Panc1 (cell line): ENCODE data around the gene SLC40A1. TPM values are rescaled to one million over a fixed set of nuclear protein-coding genes. Genes with fewer than 3 reads are reported as not detected.

Experiments used
- ATAC-seq: fragments of 200-7000 bp; cut with Tn5 transposase; 2 replicates; pipeline ENCODE4 v1.9.1; 2020; ENCODE audit warnings: mild to moderate bottlenecking, moderate library complexity
- BruUV-seq: library from RNA; stranded (reverse); fragments of 400-500 nt; replicated peaks from 2 replicates; lab custom pipeline; 2021; lab: Mats Ljungman, UMichigan
- CTCF ChIA-PET: fragments of 300-600 bp; sonication (Branson Sonifier 250); formaldehyde crosslinking; loops from one replicate; lab custom pipeline; 2022; ENCODE audit warnings: antibody characterized with exemption; lab: Charles Lee
- POLR2A ChIA-PET: fragments of 300-600 bp; sonication (Branson Sonifier 250); formaldehyde crosslinking; loops from one replicate; lab custom pipeline; 2022; ENCODE audit warnings: antibody characterized with exemption; lab: Charles Lee
- DNase-seq: peaks from one replicate; pipeline ENCODE4 v3.0.0-alpha.2; 2010; ENCODE audit warnings: low read depth, low spot score
- H3K27ac ChIP-seq: 2 replicates; pipeline ENCODE4 v1.5.1; 2011; ENCODE audit warnings: mild to moderate bottlenecking, low read length, inconsistent platforms
- H3K27me3 ChIP-seq: fragments of 200-500 bp; sonication (Bioruptor generic); 2 replicates; pipeline ENCODE4 v1.6.0; 2014; ENCODE audit warnings: low read length, inconsistent platforms; ENCODE audit not compliant: control insufficient read depth, insufficient read depth
- H3K36me3 ChIP-seq: fragments of 200-500 bp; sonication (Bioruptor generic); 2 replicates; pipeline ENCODE4 v1.5.1; 2014; ENCODE audit warnings: inconsistent platforms, mild to moderate bottlenecking, low read length, moderate library complexity; ENCODE audit not compliant: control insufficient read depth, insufficient read depth
- H3K4me1 ChIP-seq: 2 replicates; pipeline ENCODE4 v1.5.1; 2011; ENCODE audit warnings: inconsistent platforms, mild to moderate bottlenecking, low read length, moderate library complexity; ENCODE audit not compliant: control insufficient read depth, insufficient read depth
- H3K4me3 ChIP-seq, 2 experiments: 2 replicates each; pipeline ENCODE4 v1.5.1; 2011 to 2012; ENCODE audit warnings: low read depth in 2 of 2, low read length in 2 of 2, mild to moderate bottlenecking in 2 of 2, inconsistent platforms in 1 of 2, moderate library complexity in 1 of 2
- H3K9me3 ChIP-seq: fragments of 200-500 bp; sonication (Bioruptor generic); 2 replicates; pipeline ENCODE4 v1.5.1; 2014; ENCODE audit warnings: low read depth, mild to moderate bottlenecking, inconsistent platforms, low read length, moderate library complexity; ENCODE audit not compliant: control insufficient read depth, insufficient read depth
- CTCF ChIP-seq: fragments of 450-650 bp; IDR thresholded peaks from 2 replicates; pipeline ENCODE4 v1.5.1; 2017; ENCODE audit warnings: mild to moderate bottlenecking
- POLR2AphosphoS5 ChIP-seq: IDR thresholded peaks from 2 replicates; pipeline ENCODE4 v1.6.1; 2012; ENCODE audit warnings: mild to moderate bottlenecking, low read depth, low read length, moderate library complexity
- SIN3A ChIP-seq: IDR thresholded peaks from 2 replicates; pipeline ENCODE4 v1.6.1; 2012; ENCODE audit warnings: low read depth, mild to moderate bottlenecking, low read length, moderate library complexity, borderline replicate concordance; ENCODE audit not compliant: insufficient read depth
- TCF7L2 ChIP-seq: IDR thresholded peaks from 2 replicates; pipeline ENCODE4 v1.6.1; 2011; ENCODE audit warnings: mild to moderate bottlenecking, low read depth, low read length, inconsistent platforms
- in situ Hi-C: cut with HindIII; loops from 2 replicates; pipeline ENCODE4 v1.10.0; 2016; ENCODE audit warnings: low sequenced_read_pairs, low pct_unique_long_range_greater_than_20kb
- intact Hi-C: fragments of 100-400 bp; cut with micrococcal nuclease; formaldehyde crosslinking; loops from one replicate; pipeline ENCODE4 v1.10.0; 2022; ENCODE audit not compliant: unreplicated experiment
- total RNA-seq: library from RNA; stranded (reverse); gene quantifications from one replicate; pipeline ENCODE4 v1.2.1, GENCODE V29; 2021; ENCODE audit not compliant: unreplicated experiment
- TF ChIP-seq, protein P1 (sequence below), 2 experiments: IDR thresholded peaks; 2 replicates each; pipeline ENCODE4 v1.6.1; 2011 to 2012; ENCODE audit warnings: low read depth in 2 of 2, control low read depth in 1 of 2, low read length in 1 of 2, mild to moderate bottlenecking in 1 of 2, moderate library complexity in 1 of 2; ENCODE audit not compliant: insufficient read depth in 1 of 2

SLC40A1 gene
- total RNA-seq, 1 experiment from 2014 or later: 0.74 TPM

GRCh38 chr2:189580241-189580651, 340 bp downstream of the SLC40A1 start:
- H3K27me3 ChIP-seq: peaks cover 77% of the 10 kb centered on the region
- no peak overlapping the region for H3K27ac ChIP-seq
- H3K4me1 ChIP-seq: no peaks in the 10 kb centered on the region
- ChIA-PET POLR2A (no interaction called here), CTCF (no interaction called here)
- H3K9me3 ChIP-seq: no peaks in the 10 kb centered on the region
- DNase-seq (no peak), ATAC-seq (peak; percentile 55)
- no TSS peak for BruUV-seq
- H3K36me3 ChIP-seq: no peaks in the 10 kb centered on the region
- intact Hi-C loops (no loop called here), in situ Hi-C loops (no loop called here)
- peak overlapping the region; percentile 39 to 46 for H3K4me3 ChIP-seq
- TF ChIP-seq TCF7L2: no peak
- TF ChIP-seq, protein P1, sequence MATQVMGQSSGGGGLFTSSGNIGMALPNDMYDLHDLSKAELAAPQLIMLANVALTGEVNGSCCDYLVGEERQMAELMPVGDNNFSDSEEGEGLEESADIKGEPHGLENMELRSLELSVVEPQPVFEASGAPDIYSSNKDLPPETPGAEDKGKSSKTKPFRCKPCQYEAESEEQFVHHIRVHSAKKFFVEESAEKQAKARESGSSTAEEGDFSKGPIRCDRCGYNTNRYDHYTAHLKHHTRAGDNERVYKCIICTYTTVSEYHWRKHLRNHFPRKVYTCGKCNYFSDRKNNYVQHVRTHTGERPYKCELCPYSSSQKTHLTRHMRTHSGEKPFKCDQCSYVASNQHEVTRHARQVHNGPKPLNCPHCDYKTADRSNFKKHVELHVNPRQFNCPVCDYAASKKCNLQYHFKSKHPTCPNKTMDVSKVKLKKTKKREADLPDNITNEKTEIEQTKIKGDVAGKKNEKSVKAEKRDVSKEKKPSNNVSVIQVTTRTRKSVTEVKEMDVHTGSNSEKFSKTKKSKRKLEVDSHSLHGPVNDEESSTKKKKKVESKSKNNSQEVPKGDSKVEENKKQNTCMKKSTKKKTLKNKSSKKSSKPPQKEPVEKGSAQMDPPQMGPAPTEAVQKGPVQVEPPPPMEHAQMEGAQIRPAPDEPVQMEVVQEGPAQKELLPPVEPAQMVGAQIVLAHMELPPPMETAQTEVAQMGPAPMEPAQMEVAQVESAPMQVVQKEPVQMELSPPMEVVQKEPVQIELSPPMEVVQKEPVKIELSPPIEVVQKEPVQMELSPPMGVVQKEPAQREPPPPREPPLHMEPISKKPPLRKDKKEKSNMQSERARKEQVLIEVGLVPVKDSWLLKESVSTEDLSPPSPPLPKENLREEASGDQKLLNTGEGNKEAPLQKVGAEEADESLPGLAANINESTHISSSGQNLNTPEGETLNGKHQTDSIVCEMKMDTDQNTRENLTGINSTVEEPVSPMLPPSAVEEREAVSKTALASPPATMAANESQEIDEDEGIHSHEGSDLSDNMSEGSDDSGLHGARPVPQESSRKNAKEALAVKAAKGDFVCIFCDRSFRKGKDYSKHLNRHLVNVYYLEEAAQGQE (IDR thresholded peaks at IDR 0.05; ENCODE audit: insufficient read depth in 1 of 2, low read depth in 2 of 2, low read length in 1 of 2): no peak
- TF ChIP-seq SIN3A: no peak
- TF ChIP-seq POLR2AphosphoS5: no peak
- TF ChIP-seq CTCF: no peak

GRCh38 chr2:189579585-189580186, 900 bp downstream of the SLC40A1 start:
- POLR2A ChIA-PET: no interaction called here
- H3K27me3 ChIP-seq: peaks cover 72% of the 10 kb centered on the region
- intact Hi-C loops (no loop called here), in situ Hi-C loops (no loop called here)
- no peaks in the 10 kb centered on the region for H3K4me1 ChIP-seq
- H3K36me3 ChIP-seq: no peaks in the 10 kb centered on the region
- BruUV-seq: no TSS peak
- TF ChIP-seq SIN3A (no peak), POLR2AphosphoS5 (no peak), TCF7L2 (no peak), CTCF (no peak)
- TF ChIP-seq, protein P1 (IDR thresholded peaks at IDR 0.05; ENCODE audit: insufficient read depth in 1 of 2, low read depth in 2 of 2, low read length in 1 of 2): no peak
- DNase-seq: no peak
- H3K27ac ChIP-seq: no peak overlapping the region
- no peaks in the 10 kb centered on the region for H3K9me3 ChIP-seq
- CTCF ChIA-PET: no interaction called here
- H3K4me3 ChIP-seq: no peak overlapping the region
- ATAC-seq: no peak
